Left forelimb (tissue), 1 donor: ENCODE measurements around the gene CCDC102A.

ENCODE experiments used
- DNase-seq: peaks from one replicate; pipeline ENCODE4 v3.0.0-alpha.2; 2018; ENCODE audit warnings: low spot score

Gene CCDC102A

DNA sequence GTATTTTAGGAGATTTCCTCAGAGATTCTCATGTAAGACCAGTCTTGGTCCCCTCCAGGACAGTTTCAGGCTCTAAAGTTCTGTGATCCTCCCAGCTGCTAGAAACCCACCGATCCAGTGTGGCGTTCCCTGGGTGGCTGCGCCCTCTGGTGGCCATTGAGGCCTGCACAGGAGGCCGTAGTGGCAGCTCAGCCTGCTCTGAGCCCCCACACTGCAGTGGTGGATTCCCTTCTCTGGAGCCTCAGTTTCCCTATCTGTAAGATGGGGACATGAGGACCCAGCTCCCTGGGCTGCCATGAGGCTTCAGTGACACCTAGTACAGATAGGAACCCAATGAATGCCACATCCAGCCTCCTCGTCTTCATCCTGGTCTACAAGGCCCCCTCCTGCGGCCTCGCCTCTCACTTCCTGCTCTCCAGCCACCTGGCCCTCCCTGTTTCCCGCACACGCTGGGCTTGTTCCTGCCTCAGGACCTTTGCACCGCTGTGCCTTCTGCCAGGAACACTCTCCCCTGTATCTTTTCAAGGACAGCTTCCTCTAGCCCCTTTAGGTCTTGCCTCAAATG lies 16.5 kb downstream of the CCDC102A start:
- DNase-seq = peak; percentile 87

DNA sequence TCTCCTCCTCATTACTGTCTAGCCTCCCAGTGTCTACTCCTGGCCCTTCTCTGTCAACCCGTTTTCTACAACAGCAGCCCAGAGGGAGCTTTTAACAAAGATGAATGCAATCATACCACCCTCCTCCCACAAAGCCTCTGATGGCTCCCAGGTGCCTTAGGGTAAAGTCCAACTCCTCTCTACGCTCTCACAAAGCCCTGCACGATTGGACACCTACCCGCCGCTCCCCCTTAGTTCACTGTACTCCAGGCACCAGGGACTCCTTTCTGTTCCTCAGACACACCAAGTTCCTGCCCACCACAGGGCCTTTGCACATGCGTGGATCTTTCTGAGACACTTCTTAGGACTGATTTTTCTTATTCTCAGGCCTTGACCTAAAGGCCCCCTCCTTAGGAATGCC lies 17.4 kb downstream of the CCDC102A start:
- DNase-seq = no peak

DNA sequence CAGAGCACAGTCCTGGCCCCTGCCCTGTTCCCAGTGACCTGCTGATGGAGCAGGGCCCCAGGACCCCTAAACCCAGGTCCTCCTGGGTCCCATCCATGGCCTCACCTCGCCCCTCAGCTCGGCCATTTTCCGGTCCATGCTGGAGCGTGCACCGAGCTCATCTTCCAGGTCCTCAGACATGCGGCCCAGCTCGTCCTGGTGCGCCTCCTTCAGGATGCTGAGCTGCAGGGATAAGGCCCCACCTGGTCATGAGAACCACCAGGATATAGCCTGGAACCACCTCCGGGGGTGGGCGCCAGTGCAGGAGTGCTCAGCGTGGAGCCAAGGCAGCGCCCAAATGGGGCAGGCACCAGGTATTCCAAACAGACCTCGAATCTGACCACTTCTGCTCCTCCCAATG lies 17.9 kb downstream of the CCDC102A start:
- DNase-seq = no peak

DNA sequence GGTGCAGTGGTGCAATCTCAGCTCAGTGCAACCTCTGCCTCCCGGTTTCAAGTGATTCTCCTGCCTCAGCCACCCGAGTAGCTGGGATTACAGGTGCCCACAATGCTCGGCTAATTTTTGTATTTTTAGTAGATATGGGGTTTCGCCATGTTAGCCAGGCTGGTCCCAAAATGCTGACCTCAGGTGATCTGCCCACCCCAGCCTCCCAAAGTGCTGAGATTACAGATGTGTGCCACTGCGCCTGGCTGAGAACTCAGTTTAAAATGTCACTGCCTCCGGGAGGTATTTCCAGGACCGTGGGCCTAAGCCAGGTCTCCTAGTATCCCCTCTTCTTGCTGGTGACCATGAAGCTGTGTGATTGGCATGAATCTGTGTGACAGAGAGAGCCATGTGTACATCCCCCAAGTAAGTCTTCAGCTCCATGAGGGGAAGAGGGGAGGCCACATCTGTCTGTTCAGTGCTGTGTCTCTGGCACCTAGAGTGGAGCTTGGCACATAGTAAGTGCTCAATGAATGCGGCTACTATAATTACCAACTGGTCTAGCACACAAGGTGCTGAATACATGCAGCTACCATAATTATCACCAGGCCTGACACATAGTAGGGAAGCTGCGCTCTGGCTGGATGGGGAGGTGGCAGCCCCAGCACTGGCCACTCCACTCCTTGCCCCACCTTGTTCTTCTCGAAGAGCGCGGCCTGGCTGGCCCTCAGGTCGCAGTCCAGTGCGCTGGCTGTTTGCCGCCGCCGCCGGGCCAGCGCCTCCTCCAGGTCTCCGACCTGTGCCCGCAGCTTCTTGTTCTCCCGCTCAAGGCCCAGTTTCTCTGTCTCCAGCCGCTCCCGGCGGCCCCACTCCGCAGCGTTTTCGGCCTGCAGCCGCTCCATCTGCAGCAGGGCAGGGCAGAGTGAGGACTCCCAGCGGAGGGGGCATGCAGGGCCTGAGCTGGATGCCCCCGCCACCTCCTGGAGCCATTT lies 18.7 kb downstream of the CCDC102A start:
- DNase-seq = no peak

DNA sequence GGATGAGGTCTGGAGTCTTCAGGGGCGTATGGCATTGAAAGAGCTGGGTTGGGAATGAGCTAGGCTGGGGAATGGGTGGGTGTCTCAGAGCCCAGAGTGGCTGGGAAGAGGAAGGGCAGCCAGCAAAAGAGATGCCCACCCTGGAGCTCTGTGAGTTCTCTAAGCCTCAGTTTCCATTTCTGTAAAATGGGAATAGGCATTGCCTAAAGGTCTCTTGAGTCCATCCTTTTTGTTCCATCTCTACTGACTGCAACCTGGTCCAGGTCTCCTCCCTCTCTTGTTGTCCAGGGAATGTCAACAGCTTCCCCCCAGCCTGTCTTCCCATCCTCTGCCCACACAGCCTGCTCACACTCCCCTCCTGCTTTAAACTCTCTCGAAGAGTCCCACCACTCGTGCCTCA lies 19.6 kb downstream of the CCDC102A start:
- DNase-seq = no peak

DNA sequence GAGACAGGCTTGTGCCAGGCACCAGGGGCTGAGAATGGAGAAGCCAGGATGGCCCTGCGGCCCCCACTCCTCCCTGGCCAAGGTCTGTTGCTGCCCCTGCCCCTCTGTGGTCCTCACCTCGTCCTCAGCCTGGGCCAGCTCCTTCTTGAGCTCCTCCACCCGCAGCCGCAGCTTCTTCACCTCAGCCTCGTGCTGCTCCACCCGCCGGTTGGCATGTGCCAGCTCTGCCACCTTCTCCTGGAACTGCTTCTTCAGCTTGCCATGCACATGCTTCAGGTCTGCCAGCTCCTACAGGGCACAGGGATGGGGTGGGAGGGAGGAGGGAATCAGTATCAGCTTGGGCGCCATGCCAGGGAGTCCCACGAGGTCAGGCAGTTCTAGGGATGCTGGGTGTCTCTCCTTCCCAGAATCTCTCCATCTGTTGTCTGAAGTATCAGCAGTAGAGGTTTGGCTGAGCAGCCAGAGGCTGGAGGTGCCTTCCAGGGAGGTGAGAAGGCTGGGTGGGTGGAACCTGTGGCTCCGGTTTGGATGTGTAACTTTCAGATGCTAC lies 20.1 kb downstream of the CCDC102A start:
- no peak for DNase-seq

DNA sequence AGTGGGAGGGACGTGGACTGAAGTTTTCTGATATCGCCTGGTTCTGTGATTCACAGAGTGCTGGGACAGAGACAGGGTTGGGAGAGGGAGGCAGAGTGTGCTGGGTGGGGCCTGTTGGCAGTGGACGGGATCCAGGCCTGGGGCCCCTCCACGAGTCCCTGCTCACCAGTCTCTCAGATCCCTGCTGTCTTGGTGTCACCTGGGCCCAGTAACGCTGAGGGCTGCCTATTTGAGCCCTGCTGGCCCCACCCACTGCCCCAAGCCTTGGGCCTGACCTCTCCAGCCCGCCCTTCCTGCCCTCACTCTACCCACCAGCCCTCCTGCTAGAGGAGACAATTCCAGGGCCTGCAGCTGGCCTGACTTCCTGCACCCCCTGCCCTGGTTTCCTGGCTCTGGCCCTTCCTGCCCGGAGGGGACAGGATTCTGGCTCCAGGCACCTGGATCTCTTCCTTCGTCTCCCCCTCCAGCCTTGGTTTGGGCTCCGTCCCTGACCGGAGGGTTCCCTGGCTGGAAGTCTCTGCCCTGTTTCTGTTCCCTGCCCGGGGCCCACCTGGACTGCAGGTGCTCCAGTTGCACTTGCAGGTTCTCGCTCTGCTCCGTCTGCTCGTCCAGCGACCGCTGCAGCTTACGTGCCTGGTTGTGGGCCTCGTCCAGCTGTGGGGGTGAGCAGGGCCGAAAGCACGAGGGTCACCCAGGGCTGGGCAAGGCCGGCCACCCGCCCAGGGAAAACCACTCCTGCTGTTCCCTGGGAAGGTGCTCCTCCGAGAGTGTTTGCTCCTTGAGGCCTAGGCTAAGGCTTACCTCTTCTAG lies 21.4 kb downstream of the CCDC102A start:
- DNase-seq = no peak

DNA sequence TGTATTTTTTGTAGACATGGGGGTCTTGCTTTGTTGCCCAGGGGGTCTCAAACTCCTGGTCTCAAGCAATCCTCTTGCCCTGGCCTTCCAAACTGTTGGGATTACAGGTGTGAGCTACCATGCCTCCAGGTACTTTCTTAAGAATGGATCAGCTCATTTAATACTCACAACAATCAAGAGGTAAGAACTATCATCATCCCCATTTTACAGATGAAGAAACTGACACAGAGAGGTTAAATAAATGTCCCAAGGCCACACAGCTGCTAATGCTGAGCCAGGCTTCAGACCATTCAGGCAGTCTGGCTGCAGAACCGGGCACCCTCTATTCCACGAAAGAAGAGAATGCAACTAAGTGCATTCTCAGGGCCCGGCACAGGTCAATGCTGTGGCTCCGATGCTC lies 22.0 kb downstream of the CCDC102A start:
- no peak for DNase-seq

DNA sequence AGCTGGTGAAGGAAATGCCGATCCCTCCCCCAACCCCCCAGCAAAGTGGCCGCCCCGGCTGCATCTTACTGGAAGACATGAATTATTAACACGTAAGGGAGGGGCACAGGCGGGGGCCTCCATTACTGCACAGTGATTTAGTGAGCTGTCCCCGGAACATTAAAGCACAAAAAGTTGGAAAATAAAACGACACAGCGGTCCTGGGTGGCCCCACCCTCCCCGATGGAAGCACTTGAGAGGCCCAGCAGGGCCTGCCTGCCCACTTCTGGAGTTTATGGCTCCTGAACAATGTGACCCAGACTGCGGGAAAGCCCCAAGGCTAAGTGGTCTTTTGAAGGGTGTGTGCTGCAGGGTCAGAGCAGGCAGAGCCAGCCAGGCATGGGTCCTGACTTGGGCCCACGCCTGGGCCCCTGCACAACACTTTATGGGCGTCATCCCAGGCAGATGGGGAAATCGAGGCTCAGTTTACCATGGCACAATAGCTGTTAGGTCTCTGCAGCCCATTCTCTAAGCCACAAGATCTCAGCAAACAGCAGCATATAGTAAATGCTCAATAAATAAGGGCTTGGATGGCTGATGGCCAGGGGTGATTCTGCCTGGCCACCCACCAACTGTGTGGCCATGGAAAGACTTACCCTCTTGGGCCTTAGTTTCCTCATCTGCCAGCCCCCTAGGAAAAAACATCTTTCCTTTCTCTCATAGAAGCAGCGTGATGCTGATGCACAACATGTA lies 22.8 kb downstream of the CCDC102A start:
- no peak for DNase-seq

DNA sequence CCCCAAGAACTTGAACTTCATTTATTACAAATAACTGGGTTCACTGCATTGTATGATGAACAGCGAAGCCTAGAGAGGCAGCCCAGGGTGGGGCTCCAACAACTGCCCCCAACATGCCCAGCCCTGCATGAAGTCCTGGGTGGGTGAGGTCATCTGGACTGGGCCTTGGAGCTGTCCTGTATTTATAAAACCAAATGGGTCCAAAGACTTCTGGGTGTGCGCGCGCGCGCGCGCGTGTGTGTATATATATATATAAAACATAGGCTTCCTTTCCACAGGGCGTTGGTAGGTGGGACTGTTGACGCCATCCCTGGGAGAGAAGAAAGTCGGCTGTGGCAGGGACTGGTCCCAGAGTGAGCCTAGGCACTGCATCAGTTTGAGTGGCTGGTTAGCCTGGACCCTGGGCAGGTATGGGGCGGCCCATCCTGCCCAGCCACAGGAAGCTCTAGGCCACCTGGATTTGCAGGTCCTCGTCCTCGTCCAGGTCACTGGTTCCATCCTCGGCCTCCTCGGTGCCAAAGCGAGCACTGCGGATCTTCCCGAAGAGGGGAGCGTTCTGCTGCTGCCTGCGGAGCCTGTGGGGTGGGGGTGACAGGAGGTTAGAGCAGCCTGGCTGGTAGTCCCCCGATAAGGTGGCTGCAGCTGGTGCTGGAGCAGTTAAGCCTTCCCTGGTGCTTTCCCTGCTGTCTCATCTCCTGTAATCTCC lies 23.9 kb downstream of the CCDC102A start:
- DNase-seq = no peak

DNA sequence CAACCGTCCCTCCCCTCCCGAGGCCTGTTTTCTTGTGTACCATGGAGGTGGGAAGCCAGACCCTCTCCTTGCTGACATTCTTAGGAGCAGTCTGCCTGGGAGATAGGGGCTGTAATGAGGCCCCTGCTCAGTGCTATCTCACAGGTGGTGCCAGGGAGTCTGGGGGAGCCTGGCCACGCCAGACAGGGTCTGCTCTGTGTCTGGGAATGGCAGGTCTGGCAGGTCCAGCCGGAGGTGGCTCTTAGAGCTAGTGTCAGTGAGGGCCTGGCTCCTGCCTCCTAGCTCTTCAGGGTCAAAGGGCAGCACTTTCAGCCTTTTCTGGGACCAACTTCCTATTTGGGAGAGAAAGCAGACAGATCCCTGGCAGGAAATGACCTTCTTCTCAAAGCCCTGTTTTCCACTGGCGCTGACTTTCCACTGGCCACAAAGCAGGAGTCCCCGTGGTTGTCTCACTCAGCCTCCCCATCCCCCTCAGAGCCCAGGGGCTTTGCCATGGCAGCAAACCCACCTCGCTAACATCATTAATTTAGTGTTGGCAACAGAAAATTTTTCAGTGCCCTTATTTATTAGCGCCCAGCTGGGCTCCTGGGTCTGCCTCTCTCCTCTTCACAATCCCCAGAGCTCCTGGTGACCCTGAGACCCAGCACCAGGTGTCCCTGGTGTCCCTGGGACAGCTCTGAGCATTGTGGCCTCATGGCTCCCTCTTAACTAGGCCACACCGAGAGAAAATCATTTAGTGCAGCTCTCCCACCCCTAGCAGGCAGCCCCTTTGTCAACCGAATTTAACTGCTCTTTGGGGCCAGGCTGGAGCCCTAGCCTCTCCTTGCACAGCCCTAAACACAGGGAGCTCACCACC lies 26.1 kb downstream of the CCDC102A start:
- no peak for DNase-seq

DNA sequence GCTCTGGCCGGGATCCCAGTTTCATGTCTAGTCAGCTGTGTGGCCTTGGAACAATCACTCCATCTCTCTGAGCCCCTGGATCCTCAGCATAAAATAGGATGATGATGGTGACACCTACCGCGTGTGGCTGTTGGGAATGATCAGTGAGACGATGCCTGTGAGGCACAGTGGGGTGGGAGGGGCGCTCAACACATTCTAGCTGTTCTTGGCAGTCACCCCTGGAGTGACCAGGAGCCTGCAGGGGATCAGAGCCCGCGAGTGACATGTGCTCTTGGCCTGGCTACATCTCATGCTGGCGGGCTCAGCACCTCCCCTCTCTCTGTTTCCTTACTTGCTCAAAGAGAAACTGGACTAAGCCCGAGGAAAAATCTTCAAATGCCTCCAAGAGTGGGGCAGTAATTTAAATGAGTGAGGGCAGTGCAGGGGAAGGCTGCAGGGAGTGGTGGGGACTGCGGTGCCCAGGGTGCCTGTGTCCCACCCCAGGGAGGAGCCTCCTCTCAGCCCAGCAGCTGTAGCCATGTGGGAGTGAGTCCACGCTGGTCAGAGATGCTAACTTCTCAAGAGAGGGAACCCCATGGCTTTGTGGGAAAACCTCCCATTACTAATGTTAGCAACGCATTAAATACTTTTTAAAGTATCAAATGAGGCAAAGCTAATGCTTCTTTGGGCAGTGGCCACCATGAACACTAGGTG lies 27.0 kb downstream of the CCDC102A start:
- no peak for DNase-seq

DNA sequence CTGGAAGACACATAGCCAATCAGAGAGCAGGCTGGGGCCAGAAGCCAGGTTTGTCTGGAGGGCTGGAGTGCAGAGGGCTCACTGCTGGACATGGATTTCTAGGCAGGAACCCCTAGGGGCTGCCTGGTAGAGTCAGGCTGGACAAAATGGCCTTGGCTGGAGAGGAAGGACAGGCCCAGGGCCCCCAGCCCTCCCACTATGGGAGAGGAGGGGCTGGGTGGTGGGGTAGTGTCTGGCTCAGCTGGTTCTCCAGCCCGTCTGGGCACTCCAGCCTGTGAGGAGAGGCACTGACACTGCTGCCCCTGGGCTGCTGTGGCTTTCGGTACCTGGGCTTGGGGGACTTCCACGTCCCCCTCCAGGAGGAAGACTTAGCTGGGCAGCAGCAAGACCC lies 28.3 kb downstream of the CCDC102A start:
- no peak for DNase-seq

DNA sequence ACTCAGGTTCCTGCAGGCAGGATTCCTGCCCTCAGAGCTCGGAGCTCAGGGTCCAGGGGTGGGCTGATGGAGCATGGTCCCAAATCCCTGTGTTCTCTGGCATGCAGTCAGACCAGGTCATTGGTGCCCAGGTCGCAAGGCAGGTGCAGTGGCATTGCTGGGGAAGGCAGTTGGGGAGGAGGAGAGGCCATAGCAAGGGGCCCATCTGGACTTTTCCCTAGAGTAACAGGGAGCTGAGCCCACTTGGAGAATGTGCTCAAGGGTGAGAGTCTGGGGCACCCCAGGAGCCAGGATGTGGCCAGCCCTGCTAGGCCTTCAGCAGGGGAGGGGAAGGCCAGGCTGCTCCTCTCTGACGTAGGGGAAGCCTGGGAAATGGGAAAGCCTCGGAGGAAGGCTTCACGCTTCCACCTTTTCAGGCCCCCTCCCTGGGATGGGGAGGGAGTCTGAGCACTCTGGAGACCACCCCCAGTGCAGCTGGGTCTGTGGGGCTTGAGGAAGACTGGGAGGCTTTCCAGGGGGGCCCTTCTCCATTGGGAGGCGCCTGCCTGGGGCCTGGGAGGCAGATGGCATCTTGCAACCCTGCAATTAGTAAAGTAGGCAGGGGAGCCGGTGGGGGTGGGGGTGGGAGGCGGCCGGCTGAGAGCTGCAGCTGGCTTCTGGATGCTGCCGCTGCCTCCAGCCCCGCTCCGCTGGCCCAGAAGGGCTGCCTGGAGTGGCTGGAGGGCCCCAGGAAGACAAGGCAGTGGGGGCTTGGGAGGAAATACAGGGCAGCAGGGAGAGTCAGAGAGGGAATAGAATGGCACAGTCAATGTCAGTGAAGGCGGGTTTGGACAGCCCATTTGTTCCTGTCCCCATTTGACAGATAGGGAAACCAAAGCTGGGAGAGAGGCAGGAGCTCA lies 29.0 kb downstream of the CCDC102A start:
- DNase-seq = no peak

DNA sequence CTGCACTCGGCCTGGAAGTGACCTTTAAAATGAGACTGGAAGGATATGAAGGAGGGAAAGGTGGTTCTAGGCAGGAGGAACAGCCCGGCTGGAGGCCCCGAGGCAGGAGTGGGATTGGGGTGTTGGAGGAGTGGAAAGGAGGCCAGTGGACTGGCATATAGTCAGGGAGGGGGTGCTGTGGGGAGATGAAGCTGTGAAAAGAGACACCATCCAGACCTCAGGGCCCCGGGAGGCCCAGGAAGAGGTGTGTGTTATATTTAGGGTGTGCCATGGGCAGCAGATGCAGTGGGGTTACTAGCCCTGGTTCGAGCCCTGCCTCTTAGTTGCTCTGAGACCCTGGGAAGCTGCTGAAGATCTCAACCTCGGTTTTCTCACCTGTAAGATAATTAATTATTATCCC lies 31.2 kb downstream of the CCDC102A start:
- no peak for DNase-seq

DNA sequence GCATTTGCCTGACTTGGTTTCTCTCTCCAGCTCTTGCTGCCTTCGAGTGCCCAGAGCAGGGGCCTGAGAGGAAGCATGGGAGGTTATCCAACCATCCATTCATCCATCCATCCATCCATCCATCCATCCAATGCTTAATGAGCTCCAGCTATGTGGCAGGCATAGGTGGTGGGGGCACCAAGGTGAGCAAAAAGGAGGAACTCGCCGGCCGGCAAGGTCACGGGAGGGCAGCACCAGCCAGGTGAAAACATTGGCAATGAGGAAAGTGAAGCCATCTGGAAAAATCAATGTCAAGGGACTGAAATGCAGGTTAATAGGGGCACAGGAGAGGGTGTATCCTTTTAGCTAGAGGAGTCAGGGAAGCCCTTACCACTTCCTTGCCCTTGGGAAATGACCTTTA lies 31.9 kb downstream of the CCDC102A start:
- DNase-seq = no peak

DNA sequence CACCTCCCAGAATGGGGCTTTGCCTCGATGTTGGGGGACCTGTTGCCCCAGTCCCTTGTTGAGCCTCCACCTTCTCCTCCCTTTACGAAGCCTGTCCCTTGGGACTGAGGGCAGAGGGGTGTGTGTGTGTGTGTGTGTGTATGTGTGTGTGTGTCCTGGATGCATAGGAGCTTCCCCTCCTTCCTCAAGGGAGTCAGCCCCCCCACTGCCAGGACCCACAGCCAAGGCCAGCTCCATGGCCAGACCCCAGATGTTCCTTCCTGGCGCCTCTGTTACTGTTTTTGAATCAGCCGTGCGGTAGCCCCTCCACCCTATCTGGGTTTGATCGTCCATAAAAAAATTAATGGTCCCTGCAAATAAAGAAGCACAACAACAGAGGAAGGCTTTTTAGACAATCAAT lies 32.4 kb downstream of the CCDC102A start:
- no peak for DNase-seq

DNA sequence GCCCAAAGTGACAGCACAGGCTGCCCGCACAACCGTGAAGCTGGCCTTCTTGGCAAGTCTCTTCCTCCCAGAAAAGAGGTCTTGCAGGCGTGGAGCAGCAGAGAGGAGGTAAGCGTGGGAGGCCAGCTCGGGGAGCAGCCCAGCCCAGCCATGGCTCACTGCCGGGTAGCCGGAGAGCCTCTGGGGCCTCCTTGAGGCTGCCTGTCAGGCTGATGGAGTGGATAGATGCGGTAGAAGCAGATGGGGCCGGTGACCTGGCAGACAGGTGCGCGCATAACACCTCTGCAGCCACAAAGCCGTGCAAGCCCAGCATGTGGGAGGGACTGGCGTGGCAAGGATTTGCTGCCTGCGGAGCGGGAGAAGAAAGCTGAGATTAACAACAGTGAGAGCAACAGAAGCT lies 33.0 kb downstream of the CCDC102A start:
- DNase-seq = no peak
